Jurkat, Clone E6-1 (cell line): ENCODE data around the gene XCL2.

ENCODE experiments used
- DNase-seq: peaks from one replicate; pipeline ENCODE4 v3.0.0-alpha.2; 2011; ENCODE audit warnings: low read depth, low spot score
- H3K4me3 ChIP-seq: 2 replicates; pipeline ENCODE4 v1.5.1; 2011; ENCODE audit warnings: mild to moderate bottlenecking, low read length, control low read depth, moderate library complexity

XCL2 gene

GRCh38 chr1:168497376-168497950 lies 46.3 kb downstream of the XCL2 start:
- H3K4me3 ChIP-seq: no peak overlapping the region
- DNase-seq: no peak

GRCh38 chr1:168491527-168492164 lies 52.2 kb downstream of the XCL2 start:
- no peak overlapping the region for H3K4me3 ChIP-seq
- no peak for DNase-seq
